K562 (cell line): ENCODE measurements around the gene COX18. TPM values are rescaled to one million over a fixed set of nuclear protein-coding genes. Genes with fewer than 3 reads are reported as not detected.

Experiments used
- ATAC-seq: fragments of 200-7000 bp; cut with Tn5 transposase; 3 replicates; pipeline ENCODE4 v1.9.1; 2020; ENCODE audit warnings: moderate library complexity
- BruUV-seq: library from RNA; stranded (reverse); fragments of 400-500 nt; replicated peaks from 2 replicates; lab custom pipeline; 2021; lab: Mats Ljungman, UMichigan
- CTCF ChIA-PET: fragments of 300-600 bp; formaldehyde crosslinking; extraction: SDS; loops from one replicate; lab custom pipeline; 2021; ENCODE audit warnings: low intra/inter-chr PET ratio; lab: Yijun Ruan, JAX
- POLR2A ChIA-PET: fragments of 300-600, 350-650 bp; sonication (Branson Sonifier 250); formaldehyde crosslinking; extraction: SDS; loops from one replicate; lab custom pipeline; 2021; ENCODE audit warnings: antibody characterized with exemption, inconsistent platforms; lab: Yijun Ruan, JAX
- DNase-seq, 4 experiments: peaks; one replicate each; pipeline versions ENCODE4 v3.0.0 to v3.0.0-alpha.2; 2011 to 2018; ENCODE audit warnings: low spot score in 3 of 4, mixed read lengths in 3 of 4; ENCODE audit errors: extremely low read depth in 1 of 4
- FAIRE-seq: peaks from 2 replicates; lab custom pipeline; 2011; peaks lifted over from hg19 to GRCh38; lab: Jason Lieb, UNC
- H2AFZ ChIP-seq: 2 replicates; pipeline ENCODE4 v1.6.0; 2011; ENCODE audit warnings: low read depth, low read length, control low read depth, inconsistent platforms
- H3K27ac ChIP-seq: fragments of 200-600 bp; 3 replicates; pipeline ENCODE4 v1.8.0; 2011; ENCODE audit warnings: low read depth, mild to moderate bottlenecking, control low read depth, inconsistent platforms, low read length, moderate library complexity, mixed read lengths; ENCODE audit errors: extremely low read depth
- H3K27me3 ChIP-seq, 2 experiments: fragments of 300-600 bp in 1 of 2; 2 replicates in 1 of 2; 3 replicates in 1 of 2; pipeline versions ENCODE4 v1.6.0 to v1.8.0; 2011; ENCODE audit warnings: inconsistent platforms in 2 of 2, low read length in 2 of 2, mild to moderate bottlenecking in 1 of 2, mixed read lengths in 1 of 2, moderate library complexity in 1 of 2; ENCODE audit not compliant: control insufficient read depth in 2 of 2, insufficient read depth in 2 of 2
- H3K36me3 ChIP-seq: fragments of 300-600 bp; 3 replicates; pipeline ENCODE4 v1.8.0; 2011; ENCODE audit warnings: mild to moderate bottlenecking, low read length, inconsistent platforms; ENCODE audit not compliant: control insufficient read depth, insufficient read depth
- H3K4me1 ChIP-seq, 2 experiments: fragments of 200-600 bp in 1 of 2; replicated peaks in 1 of 2; 2 replicates in 1 of 2; 3 replicates in 1 of 2; pipeline versions ENCODE4 v1.5.1 to v1.8.0; 2011; ENCODE audit warnings: inconsistent platforms in 2 of 2, low read length in 2 of 2, mild to moderate bottlenecking in 1 of 2, mixed read lengths in 1 of 2, moderate library complexity in 1 of 2; ENCODE audit not compliant: control insufficient read depth in 2 of 2, insufficient read depth in 2 of 2
- H3K4me2 ChIP-seq: 2 replicates; pipeline ENCODE4 v1.6.1; 2011; ENCODE audit warnings: low read length, control low read depth, inconsistent platforms, mixed read lengths; ENCODE audit not compliant: insufficient read depth
- H3K4me3 ChIP-seq: fragments of 200-600 bp; sonication (generic), shearing (Covaris generic); 2 replicates; pipeline ENCODE4 v1.5.1; 2016; ENCODE audit warnings: control low read depth, inconsistent platforms
- H3K79me2 ChIP-seq: fragments of 200-600 bp; 3 replicates; pipeline ENCODE4 v1.8.0; 2011; ENCODE audit warnings: low read length, inconsistent platforms; ENCODE audit not compliant: control insufficient read depth, insufficient read depth
- H3K9ac ChIP-seq, 2 experiments: 2 replicates each; pipeline versions ENCODE4 v1.6.0 to v1.6.1; 2011; ENCODE audit warnings: low read depth in 2 of 2, low read length in 2 of 2, control low read depth in 1 of 2, inconsistent platforms in 1 of 2, mild to moderate bottlenecking in 1 of 2, mixed read lengths in 1 of 2; ENCODE audit not compliant: insufficient read depth in 1 of 2
- H3K9me1 ChIP-seq: one replicate; pipeline ENCODE4 v1.6.0; 2011; ENCODE audit warnings: inconsistent platforms, mild to moderate bottlenecking, low read length, moderate library complexity; ENCODE audit not compliant: control insufficient read depth, insufficient read depth
- H3K9me3 ChIP-seq: replicated peaks from 2 replicates; pipeline ENCODE4 v1.5.1; 2011; ENCODE audit warnings: low read depth, low read length, inconsistent platforms; ENCODE audit not compliant: control insufficient read depth, insufficient read depth
- H4K20me1 ChIP-seq: replicated peaks from 2 replicates; pipeline ENCODE4 v1.6.1; 2011; ENCODE audit warnings: low read length, inconsistent platforms, mixed read lengths; ENCODE audit not compliant: control insufficient read depth, insufficient read depth
- CHCHD3 ChIP-seq: fragments of 250-450 bp; sonication (Bioruptor Pico); IDR thresholded peaks from 2 replicates; pipeline ENCODE4 v2.1.2; 2022; ENCODE audit warnings: mild to moderate bottlenecking
- IFI16 ChIP-seq: fragments of 250-450 bp; sonication (Bioruptor Pico); IDR thresholded peaks from 2 replicates; pipeline ENCODE4 v2.1.2; 2022; ENCODE audit warnings: mild to moderate bottlenecking, inconsistent platforms
- SAP30 ChIP-seq: fragments of 200-600 bp; sonication (generic); IDR thresholded peaks from 2 replicates; pipeline ENCODE4 v1.6.1; 2012; ENCODE audit warnings: borderline replicate concordance, low read depth, mild to moderate bottlenecking, moderate library complexity, low read length, control low read depth, inconsistent platforms; ENCODE audit not compliant: insufficient read depth, poor library complexity, severe bottlenecking
- ZZZ3 ChIP-seq: fragments of 450-650 bp; IDR thresholded peaks from 2 replicates; pipeline ENCODE4 v1.6.1; 2016; ENCODE audit warnings: antibody characterized with exemption, mild to moderate bottlenecking, moderate library complexity
- WGBS: fragments of 100-300 bp; shearing (Covaris generic); methylation state at CpG from one replicate; pipeline ENCODE4 v1.1.6; 2016; ENCODE audit warnings: low coverage, mixed read lengths; ENCODE audit not compliant: insufficient coverage; ENCODE audit errors: missing lambda C conversion rate; 5-methylcytosine and 5-hydroxymethylcytosine counted together
- in situ Hi-C: fragments of 300-500 bp; cut with MboI; formaldehyde crosslinking; loops from 4 replicates; pipeline ENCODE4 v1.15.0; 2018; ENCODE audit warnings: inconsistent platforms, mixed read lengths
- intact Hi-C: fragments of 100-400 bp; cut with micrococcal nuclease; formaldehyde crosslinking; loops from 2 replicates; pipeline ENCODE4 v1.14.2; 2022
- polyA plus RNA-seq, 8 experiments: library from polyadenylated mRNA; depleted of rRNA in 4 of 8; stranded (reverse) in 5 of 8; unstranded in 3 of 8; fragments of >200 nt; fragmentation: Nextera tagmentation in 2 of 8; fragmentation: Illumina TruSeq in 1 of 8; extraction: Ambion mirVana in 2 of 8; extraction: Trizol in 1 of 8; gene quantifications; 2 replicates each; pipeline versions ENCODE4 v1.2.1 to v1.2.3, GENCODE V29; 2011 to 2014; ENCODE audit warnings: inconsistent platforms in 1 of 8, missing spikeins in 1 of 8
- total RNA-seq, 7 experiments: library from RNA; depleted of rRNA in 6 of 7; stranded (reverse); fragments of >200 nt in 6 of 7; fragmentation: Illumina TruSeq in 2 of 7; extraction: Trizol in 2 of 7; gene quantifications; 2 replicates each; pipeline versions ENCODE4 v1.2.1 to v1.2.3, GENCODE V29; 2011 to 2021; ENCODE audit warnings: low replicate concordance in 1 of 7
- TF ChIP-seq, protein P1 (sequence below): fragments of 250-450 bp; sonication (Bioruptor Pico); IDR thresholded peaks from 2 replicates; pipeline ENCODE4 v1.5.0; 2022; ENCODE audit warnings: mild to moderate bottlenecking
- TF ChIP-seq, protein P2 (sequence below): fragments of 450-650 bp; IDR thresholded peaks from 2 replicates; pipeline ENCODE4 v1.6.1; 2016

COX18 gene
- total and polyA plus RNA-seq, 9 of the 15 experiments (the other 6 are each of a cell fraction or from before 2014, with no cell fraction given): 7.0 to 21.3 (median 14.7) TPM

DNA sequence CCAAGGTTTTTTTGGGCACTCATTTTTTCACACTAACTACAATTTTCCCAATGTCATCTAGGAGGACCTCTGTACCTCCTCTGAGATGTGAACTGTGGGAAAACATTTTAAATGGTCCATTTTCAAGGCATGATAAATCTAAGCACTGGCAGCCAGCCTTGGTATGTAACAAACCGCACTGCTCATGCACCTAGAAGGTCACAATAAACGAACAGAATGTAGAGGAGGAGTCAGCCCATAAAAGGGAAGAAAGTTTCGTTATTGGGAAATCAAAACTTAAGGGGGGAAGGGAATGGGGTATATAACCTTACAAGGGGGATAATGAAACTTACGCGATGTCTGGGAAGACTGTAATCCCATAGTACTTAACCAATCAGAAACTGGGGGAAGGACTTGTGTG is 16.4 kb downstream of the COX18 start (continued):
- no peak for TF ChIP-seq ZZZ3
- TF ChIP-seq, protein P1, sequence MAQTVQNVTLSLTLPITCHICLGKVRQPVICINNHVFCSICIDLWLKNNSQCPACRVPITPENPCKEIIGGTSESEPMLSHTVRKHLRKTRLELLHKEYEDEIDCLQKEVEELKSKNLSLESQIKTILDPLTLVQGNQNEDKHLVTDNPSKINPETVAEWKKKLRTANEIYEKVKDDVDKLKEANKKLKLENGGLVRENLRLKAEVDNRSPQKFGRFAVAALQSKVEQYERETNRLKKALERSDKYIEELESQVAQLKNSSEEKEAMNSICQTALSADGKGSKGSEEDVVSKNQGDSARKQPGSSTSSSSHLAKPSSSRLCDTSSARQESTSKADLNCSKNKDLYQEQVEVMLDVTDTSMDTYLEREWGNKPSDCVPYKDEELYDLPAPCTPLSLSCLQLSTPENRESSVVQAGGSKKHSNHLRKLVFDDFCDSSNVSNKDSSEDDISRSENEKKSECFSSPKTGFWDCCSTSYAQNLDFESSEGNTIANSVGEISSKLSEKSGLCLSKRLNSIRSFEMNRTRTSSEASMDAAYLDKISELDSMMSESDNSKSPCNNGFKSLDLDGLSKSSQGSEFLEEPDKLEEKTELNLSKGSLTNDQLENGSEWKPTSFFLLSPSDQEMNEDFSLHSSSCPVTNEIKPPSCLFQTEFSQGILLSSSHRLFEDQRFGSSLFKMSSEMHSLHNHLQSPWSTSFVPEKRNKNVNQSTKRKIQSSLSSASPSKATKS: no peak
- TF ChIP-seq, all 486 proteins: peak for 0

DNA sequence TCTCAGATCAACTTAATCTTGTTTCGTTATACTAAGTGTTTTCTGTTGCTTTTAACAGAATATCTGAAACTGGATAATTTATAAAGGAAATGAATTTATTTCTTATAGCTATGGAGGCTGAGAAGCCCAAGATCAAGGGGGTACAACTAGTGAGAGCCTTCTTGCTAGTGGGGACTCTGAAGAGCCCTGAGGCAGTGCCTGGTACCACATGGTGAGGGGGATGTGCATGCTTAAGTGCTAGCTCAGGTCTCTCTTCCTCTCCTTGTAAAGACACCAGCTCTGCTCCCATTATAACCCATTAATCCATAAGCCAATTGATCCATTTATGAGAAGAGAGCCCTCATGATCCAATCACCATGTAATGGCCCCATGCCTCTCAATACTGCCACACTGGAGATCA is 17.9 kb downstream of the COX18 start:
- Histone ChIP-seq H3K4me1 (no peaks in the 10 kb centered on the region), H2AFZ (no peak overlapping the region), H3K9ac (no peak overlapping the region), H3K79me2 (no peaks in the 10 kb centered on the region), H4K20me1 (no peaks in the 10 kb centered on the region), H3K4me2 (no peak overlapping the region), H3K27me3 (no peaks in the 10 kb centered on the region), H3K36me3 (peaks cover 20% of the 10 kb centered on the region; the same call in 2 of the 3 replicates), H3K9me1 (no peaks in the 10 kb centered on the region), H3K27ac (no peak overlapping the region), H3K9me3 (no peaks in the 10 kb centered on the region), H3K4me3 (no peak overlapping the region)
- ATAC-seq (no peak), DNase-seq (no peak), FAIRE-seq (no peak)
- in situ Hi-C loops: no loop called here
- BruUV-seq: no TSS peak
- TF ChIP-seq CHCHD3: no peak
- no peak for TF ChIP-seq SAP30
- TF ChIP-seq IFI16 (CRISPR knock-in tag): no peak
- TF ChIP-seq, protein P2, sequence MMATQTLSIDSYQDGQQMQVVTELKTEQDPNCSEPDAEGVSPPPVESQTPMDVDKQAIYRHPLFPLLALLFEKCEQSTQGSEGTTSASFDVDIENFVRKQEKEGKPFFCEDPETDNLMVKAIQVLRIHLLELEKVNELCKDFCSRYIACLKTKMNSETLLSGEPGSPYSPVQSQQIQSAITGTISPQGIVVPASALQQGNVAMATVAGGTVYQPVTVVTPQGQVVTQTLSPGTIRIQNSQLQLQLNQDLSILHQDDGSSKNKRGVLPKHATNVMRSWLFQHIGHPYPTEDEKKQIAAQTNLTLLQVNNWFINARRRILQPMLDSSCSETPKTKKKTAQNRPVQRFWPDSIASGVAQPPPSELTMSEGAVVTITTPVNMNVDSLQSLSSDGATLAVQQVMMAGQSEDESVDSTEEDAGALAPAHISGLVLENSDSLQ: no peak
- no CpG with 5 or more reads among the region's 1 CpG for WGBS
- intact Hi-C loops: no loop called here
- CTCF ChIA-PET: no interaction called here
- POLR2A ChIA-PET: no interaction called here
